HEK293 (cell line): ENCODE data around the gene MAN1C1.

Experiments used
- CTCF ChIP-seq: fragments of 450-650 bp; formaldehyde crosslinking; IDR thresholded peaks from 2 replicates; pipeline ENCODE4 v1.5.1; 2016; ENCODE audit warnings: missing biosample characterization, missing genetic modification characterization
- ELK4 ChIP-seq: IDR thresholded peaks from 2 replicates; pipeline ENCODE4 v1.6.1; 2011; ENCODE audit warnings: mild to moderate bottlenecking, low read depth, low read length, borderline replicate concordance
- MEIS1 ChIP-seq: sonication (generic); formaldehyde crosslinking; IDR thresholded peaks from 2 replicates; pipeline ENCODE4 v1.8.1; 2022; ENCODE audit warnings: missing genetic modification reagents, mild to moderate bottlenecking, borderline replicate concordance
- SCRT2 ChIP-seq: fragments of 450-650 bp; formaldehyde crosslinking; IDR thresholded peaks from 2 replicates; pipeline ENCODE4 v1.5.1; 2016; ENCODE audit warnings: missing biosample characterization, missing genetic modification characterization
- ZNF221 ChIP-seq: fragments of 450-650 bp; formaldehyde crosslinking; IDR thresholded peaks from 2 replicates; pipeline ENCODE4 v1.5.1; 2017; ENCODE audit warnings: missing biosample characterization, missing genetic modification characterization, borderline replicate concordance
- ZNF423 ChIP-seq: fragments of 450-650 bp; formaldehyde crosslinking; IDR thresholded peaks from 2 replicates; pipeline ENCODE4 v1.5.1; 2016; ENCODE audit warnings: missing biosample characterization, missing genetic modification characterization
- ZNF76 ChIP-seq: fragments of 450-650 bp; formaldehyde crosslinking; IDR thresholded peaks from 2 replicates; pipeline ENCODE4; 2016; ENCODE audit warnings: low read depth, missing biosample characterization, missing genetic modification characterization, borderline replicate concordance

- TF ChIP-seq ZNF423 (no peak), ZNF221 (tag by site-specific recombination) (no peak), CTCF (tag by site-specific recombination) (no peak), ZNF76 (tag by site-specific recombination) (no peak), MEIS1 (no peak), ELK4 (no peak), SCRT2 (tag by site-specific recombination) (no peak)
Observed at GRCh38 chr1:25743164-25744139, 126.9 kb downstream of the MAN1C1 start.
